Esophagus muscularis mucosa (tissue), 4 donors: ENCODE results near the gene PLS1. TPM values are rescaled to one million over a fixed set of nuclear protein-coding genes. Genes with fewer than 3 reads are reported as not detected.

Experiments
- DNase-seq: peaks from one replicate; pipeline ENCODE4 v3.0.0-alpha.2; 2017; ENCODE audit errors: extremely low spot score
- H3K27ac ChIP-seq, 4 donors: fragments of 200-600 bp; sonication (generic); replicated peaks in 1 of 4; 1 replicate in 3 of 4; 2 replicates in 1 of 4; pipeline ENCODE4 v1.5.1; 2016 to 2019; ENCODE audit warnings: mild to moderate bottlenecking in 1 of 4
- H3K27me3 ChIP-seq, 4 donors: fragments of 200-600 bp; sonication (generic); one replicate each; pipeline versions ENCODE4 v1.5.1 to v1.6.0; 2016 to 2019
- H3K36me3 ChIP-seq, 4 donors: fragments of 200-600 bp; sonication (generic); one replicate each; pipeline ENCODE4 v1.5.1; 2016 to 2019
- H3K4me1 ChIP-seq, 4 donors: fragments of 200-600 bp; sonication (generic); one replicate each; pipeline ENCODE4 v1.5.1; 2016 to 2019
- H3K4me3 ChIP-seq, 4 donors: fragments of 200-600 bp; sonication (generic); 1 replicate in 2 of 4; 2 replicates in 2 of 4; pipeline ENCODE4 v1.5.1; 2016 to 2019; ENCODE audit warnings: mild to moderate bottlenecking in 4 of 4, moderate library complexity in 1 of 4
- H3K9me3 ChIP-seq, 4 donors: fragments of 200-600 bp; sonication (generic); 1 replicate in 3 of 4; 2 replicates in 1 of 4; pipeline ENCODE4 v1.5.1; 2016 to 2019
- CTCF ChIP-seq, 3 experiments: fragments of 200-600 bp in 2 of 3; fragments of 450-650 bp in 1 of 3; sonication (generic) in 2 of 3; IDR thresholded peaks; one replicate each; pipeline ENCODE4 v1.5.1; 2017 to 2019; ENCODE audit warnings: antibody characterized with exemption in 3 of 3, mild to moderate bottlenecking in 2 of 3, moderate library complexity in 1 of 3
- EP300 ChIP-seq: sonication (generic); formaldehyde crosslinking; IDR thresholded peaks from one replicate; pipeline ENCODE4 v1.6.1; 2017; ENCODE audit warnings: antibody characterized with exemption
- POLR2A ChIP-seq: fragments of 450-650 bp; IDR thresholded peaks from one replicate; pipeline ENCODE4 v1.6.1; 2017; ENCODE audit warnings: antibody characterized with exemption, moderate library complexity, mild to moderate bottlenecking, low read depth
- POLR2AphosphoS5 ChIP-seq, 2 donors: sonication (generic); formaldehyde crosslinking; IDR thresholded peaks; one replicate each; pipeline ENCODE4 v1.6.1; 2017; ENCODE audit warnings: antibody characterized with exemption in 2 of 2
- WGBS: methylation state at CpG from one replicate; pipeline ENCODE4 v1.1.5; 2018; 5-methylcytosine and 5-hydroxymethylcytosine counted together
- intact Hi-C: fragments of 100-400 bp; cut with DNase I; formaldehyde crosslinking; loops from one replicate; pipeline ENCODE4 v1.15.1; 2023
- total RNA-seq, 4 donors: library from RNA; depleted of rRNA; stranded (reverse); fragments of >200 nt; gene quantifications; one replicate each; pipeline versions ENCODE4 v1.1.0 to v1.2.1, GENCODE V29; 2016

The PLS1 gene
- total RNA-seq, 4 donors from 2014 or later: 1.2 to 2.0 (median 1.5) TPM

DNA sequence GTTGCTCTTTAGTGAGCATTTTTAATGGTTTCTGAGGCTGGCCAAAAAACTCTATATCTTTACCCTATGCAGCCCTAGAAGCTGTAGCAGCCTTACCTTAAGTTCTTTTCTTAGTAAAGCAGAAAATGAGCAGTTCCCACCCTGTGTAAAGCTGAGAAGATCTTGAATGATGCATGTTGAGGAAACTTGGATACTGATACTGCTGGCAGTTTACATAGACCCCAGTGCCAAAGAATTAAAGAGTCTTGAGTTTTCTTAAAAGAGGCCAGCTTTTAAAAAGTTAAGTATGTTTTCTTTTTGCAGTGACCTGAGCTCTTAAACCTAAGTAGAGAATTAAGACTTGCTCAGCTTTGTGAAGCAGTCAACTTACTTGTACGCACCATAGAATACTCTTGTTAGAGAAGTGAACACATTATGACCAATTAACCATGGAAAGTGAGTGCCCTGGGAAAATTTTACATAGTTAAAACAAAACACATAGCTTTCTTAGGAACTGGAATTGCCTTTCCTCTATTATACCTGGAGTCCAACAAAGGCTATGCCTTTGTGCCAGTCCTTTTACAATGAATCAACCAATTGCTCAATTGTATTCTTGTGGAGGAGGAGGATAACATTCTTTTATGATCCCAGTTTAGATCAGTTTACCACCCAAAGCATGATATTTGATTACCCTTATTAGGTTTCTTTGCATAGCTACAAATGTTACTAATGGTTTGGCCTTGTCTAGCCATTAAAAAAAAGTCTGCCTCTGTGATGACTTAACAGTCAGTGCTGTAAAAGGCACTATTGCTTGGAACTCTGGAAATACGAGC, 28.4 kb downstream of the PLS1 start:
- Histone ChIP-seq H3K27ac (no peak overlapping the region), H3K27me3 (no peaks in the 10 kb centered on the region), H3K36me3 (no peaks in the 10 kb centered on the region), H3K4me3 (no peak overlapping the region), H3K9me3 (no peaks in the 10 kb centered on the region), H3K4me1 (no peaks in the 10 kb centered on the region)
- DNase-seq: no peak
- TF ChIP-seq POLR2AphosphoS5 (IDR thresholded peaks at IDR 0.05) (no peak), POLR2A (no peak), CTCF (IDR thresholded peaks at IDR 0.05) (no peak), EP300 (no peak)
- intact Hi-C loops: no loop called here
- WGBS: 80% methylated on average over 2 of the region's 2 CpGs

DNA sequence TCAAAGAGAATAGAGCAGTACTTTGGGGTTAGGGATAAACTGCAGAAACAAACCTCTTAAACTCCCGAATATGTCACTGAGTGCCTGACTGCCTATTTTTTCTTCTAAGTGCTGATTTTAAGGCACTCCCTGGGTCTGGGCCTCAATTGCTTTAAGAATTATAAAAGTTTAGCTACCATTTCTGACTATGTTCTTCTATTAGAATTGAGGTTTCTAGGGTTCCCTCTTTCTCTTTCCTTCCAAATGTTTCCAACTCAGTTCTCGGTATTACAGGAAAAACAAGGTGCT, 28.9 kb downstream of the PLS1 start:
- no peak overlapping the region for H3K27ac ChIP-seq
- no peaks in the 10 kb centered on the region for H3K9me3 ChIP-seq
- no peak for TF ChIP-seq EP300
- TF ChIP-seq POLR2A: no peak
- TF ChIP-seq CTCF (IDR thresholded peaks at IDR 0.05): no peak
- no peak for TF ChIP-seq POLR2AphosphoS5 (IDR thresholded peaks at IDR 0.05)
- H3K36me3 ChIP-seq: no peaks in the 10 kb centered on the region
- no peak overlapping the region for H3K4me3 ChIP-seq
- H3K27me3 ChIP-seq: no peaks in the 10 kb centered on the region
- no peaks in the 10 kb centered on the region for H3K4me1 ChIP-seq
- WGBS: 92% methylated on average over 2 of the region's 2 CpGs
- DNase-seq: no peak
- intact Hi-C loops: no loop called here

DNA sequence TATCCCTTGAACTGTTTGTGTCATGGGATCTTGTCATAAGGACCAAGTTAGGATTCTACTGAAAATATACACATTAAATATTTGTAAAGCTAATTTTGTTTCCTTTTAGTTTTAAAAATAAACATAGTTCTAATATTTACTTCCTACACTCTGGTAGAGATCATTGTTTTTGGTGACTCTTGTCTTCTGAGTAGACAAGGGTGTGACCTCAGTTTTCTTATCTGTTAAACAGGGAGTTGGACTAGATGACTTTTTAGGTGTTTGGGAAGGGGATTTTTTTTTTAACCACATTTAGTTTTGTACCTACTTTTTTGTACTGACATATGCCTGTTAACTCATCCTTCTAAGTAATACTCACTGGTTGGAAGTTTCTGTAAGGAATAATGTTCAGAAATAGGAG, 30.8 kb downstream of the PLS1 start:
- Histone ChIP-seq H3K27ac (no peak overlapping the region), H3K4me1 (no peaks in the 10 kb centered on the region), H3K27me3 (no peaks in the 10 kb centered on the region), H3K36me3 (no peaks in the 10 kb centered on the region), H3K4me3 (no peak overlapping the region), H3K9me3 (no peaks in the 10 kb centered on the region)
- no peak for TF ChIP-seq POLR2AphosphoS5 (IDR thresholded peaks at IDR 0.05)
- TF ChIP-seq POLR2A: no peak
- no peak for TF ChIP-seq CTCF (IDR thresholded peaks at IDR 0.05)
- no peak for TF ChIP-seq EP300
- intact Hi-C loops: no loop called here
- DNase-seq: no peak

- no peak for DNase-seq
- H3K4me3 ChIP-seq: no peak overlapping the region
- TF ChIP-seq CTCF (IDR thresholded peaks at IDR 0.05) (no peak), POLR2A (no peak)
- no peaks in the 10 kb centered on the region for H3K4me1 ChIP-seq
- no peak overlapping the region for H3K27ac ChIP-seq
- no peaks in the 10 kb centered on the region for H3K9me3 ChIP-seq
- H3K27me3 ChIP-seq: no peaks in the 10 kb centered on the region
- 95% methylated on average over 1 of the region's 1 CpG for WGBS
- H3K36me3 ChIP-seq: no peaks in the 10 kb centered on the region
- intact Hi-C loops: no loop called here
These were observed 32.6 kb downstream of the PLS1 start for GRCh38 chr3:142628801-142629200.

- Histone ChIP-seq H3K27me3 (no peaks in the 10 kb centered on the region), H3K36me3 (no peaks in the 10 kb centered on the region), H3K27ac (no peak overlapping the region), H3K4me1 (no peaks in the 10 kb centered on the region), H3K4me3 (no peak overlapping the region), H3K9me3 (no peaks in the 10 kb centered on the region)
- TF ChIP-seq CTCF (IDR thresholded peaks at IDR 0.05) (no peak), EP300 (no peak), POLR2A (no peak), POLR2AphosphoS5 (IDR thresholded peaks at IDR 0.05) (no peak)
- intact Hi-C loops: no loop called here
- WGBS: 86% methylated on average over 5 of the region's 5 CpGs
- no peak for DNase-seq
These were observed 36.9 kb downstream of the PLS1 start for GRCh38 chr3:142633073-142633472.
